Loucy (cell line): ENCODE results near the gene BCL2A1.

Experiments
- H2AFZ ChIP-seq: fragments of 200-600 bp; sonication (generic); 2 replicates; pipeline ENCODE4 v1.6.0; 2016; ENCODE audit warnings: antibody characterized with exemption, mild to moderate bottlenecking, low read length, moderate library complexity
- H3F3A ChIP-seq: fragments of 200-600 bp; 2 replicates; pipeline ENCODE4 v1.6.0; 2016; ENCODE audit warnings: antibody characterized with exemption, low read depth, mild to moderate bottlenecking
- H3K27me3 ChIP-seq: fragments of 200-600 bp; sonication (generic); 2 replicates; pipeline ENCODE4 v1.6.1; 2014; ENCODE audit warnings: low read length, mild to moderate bottlenecking; ENCODE audit not compliant: insufficient read depth, poor library complexity, severe bottlenecking
- H3K36me3 ChIP-seq: fragments of 200-600 bp; sonication (generic); 2 replicates; pipeline ENCODE4 v1.6.1; 2016; ENCODE audit warnings: low read length; ENCODE audit not compliant: insufficient read depth
- H3K4me1 ChIP-seq: fragments of 200-600 bp; sonication (generic); 2 replicates; pipeline ENCODE4 v1.5.1; 2014; ENCODE audit warnings: low read length, mild to moderate bottlenecking; ENCODE audit not compliant: insufficient read depth, poor library complexity, severe bottlenecking
- H3K4me2 ChIP-seq: fragments of 200-600 bp; sonication (generic); 2 replicates; pipeline ENCODE4 v1.6.0; 2014; ENCODE audit warnings: antibody characterized with exemption, low read length, low read depth, mild to moderate bottlenecking; ENCODE audit not compliant: poor library complexity, severe bottlenecking
- H3K4me3 ChIP-seq: fragments of 200-600 bp; sonication (generic); 2 replicates; pipeline ENCODE4 v1.5.1; 2014; ENCODE audit warnings: low read length, mild to moderate bottlenecking, mixed read lengths; ENCODE audit not compliant: poor library complexity, severe bottlenecking
- H3K79me2 ChIP-seq: fragments of 200-600 bp; sonication (generic); 2 replicates; pipeline ENCODE4 v1.6.1; 2014; ENCODE audit warnings: low read length; ENCODE audit not compliant: insufficient read depth
- H3K9ac ChIP-seq: fragments of 200-600 bp; sonication (generic); 2 replicates; pipeline ENCODE4 v1.6.0; 2014; ENCODE audit warnings: mild to moderate bottlenecking, low read depth, low read length, moderate library complexity; ENCODE audit not compliant: poor library complexity, severe bottlenecking
- H3K9me2 ChIP-seq: fragments of 200-600 bp; sonication (generic); replicated peaks from 2 replicates; pipeline ENCODE4 v1.6.1; 2016; ENCODE audit warnings: low read depth, low read length, mixed read lengths
- H3K9me3 ChIP-seq: fragments of 200-600 bp; sonication (generic); 2 replicates; pipeline ENCODE4 v1.6.1; 2014; ENCODE audit warnings: mild to moderate bottlenecking, antibody characterized with exemption, low read length, low read depth; ENCODE audit not compliant: insufficient read depth
- H4K20me1 ChIP-seq: fragments of 200-600 bp; sonication (generic); 2 replicates; pipeline ENCODE4 v1.6.0; 2014; ENCODE audit warnings: antibody characterized with exemption, low read length, mild to moderate bottlenecking; ENCODE audit not compliant: insufficient read depth, poor library complexity, severe bottlenecking
- EZH2phosphoT487 ChIP-seq: fragments of 200-600 bp; IDR thresholded peaks from 2 replicates; pipeline ENCODE4 v1.6.1; 2018; ENCODE audit warnings: antibody characterized with exemption, mild to moderate bottlenecking, moderate library complexity, borderline replicate concordance
- TF ChIP-seq, protein P1 (sequence below): fragments of 200-600 bp; sonication (generic); conservative IDR thresholded peaks from 2 replicates; pipeline ENCODE4 v1.5.1; 2014; ENCODE audit warnings: mild to moderate bottlenecking, antibody characterized with exemption, low read length

Gene BCL2A1

DNA sequence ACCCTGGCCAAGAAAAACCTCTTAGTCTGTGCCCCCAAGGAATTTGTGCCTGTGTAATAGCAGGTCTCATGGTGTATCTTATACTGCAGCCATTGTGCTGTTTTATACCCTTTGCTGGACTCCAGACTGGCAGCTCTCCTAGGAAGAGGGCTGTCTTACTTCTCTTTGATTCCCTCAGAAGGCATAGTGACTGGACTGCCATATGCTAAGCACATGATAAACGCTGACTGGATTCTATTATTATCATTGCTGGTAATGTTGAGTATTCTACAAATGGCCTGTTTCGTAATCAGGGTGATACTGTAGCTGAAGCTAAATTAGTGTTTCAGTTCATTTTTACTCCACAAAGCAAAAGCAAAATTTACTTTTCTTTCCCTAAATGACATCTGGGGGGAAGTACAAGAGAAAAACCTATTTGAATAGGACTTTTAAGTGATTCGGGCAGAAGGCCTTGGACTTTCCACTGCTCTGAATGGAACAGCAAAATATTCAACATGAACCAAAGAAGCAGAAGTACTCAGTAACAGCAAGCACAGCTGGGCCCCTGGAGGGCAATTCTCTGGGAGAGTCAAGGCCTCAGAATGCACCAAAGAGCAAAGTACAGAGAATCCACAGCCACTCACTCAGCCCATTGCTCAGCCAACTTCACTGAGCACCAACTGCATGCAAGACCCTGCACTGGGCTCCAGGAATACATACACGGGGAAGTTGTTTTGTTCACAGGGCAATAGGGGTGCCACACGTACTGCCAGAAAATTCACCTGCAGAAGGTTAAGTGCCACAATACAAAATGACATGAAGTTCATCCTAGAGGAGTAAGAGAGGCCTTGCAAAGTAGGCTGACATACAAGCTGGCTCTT is 7.9 kb upstream of the BCL2A1 start:
- Histone ChIP-seq H3K4me2 (no peak overlapping the region), H3K9me2 (no peaks in the 10 kb centered on the region), H3F3A (no peaks in the 10 kb centered on the region), H3K9ac (no peak overlapping the region), H3K27me3 (no peaks in the 10 kb centered on the region), H4K20me1 (no peaks in the 10 kb centered on the region), H3K4me3 (no peak overlapping the region), H2AFZ (no peak overlapping the region), H3K36me3 (no peaks in the 10 kb centered on the region), H3K79me2 (no peaks in the 10 kb centered on the region), H3K9me3 (no peaks in the 10 kb centered on the region), H3K4me1 (no peaks in the 10 kb centered on the region)
- TF ChIP-seq, protein P1, sequence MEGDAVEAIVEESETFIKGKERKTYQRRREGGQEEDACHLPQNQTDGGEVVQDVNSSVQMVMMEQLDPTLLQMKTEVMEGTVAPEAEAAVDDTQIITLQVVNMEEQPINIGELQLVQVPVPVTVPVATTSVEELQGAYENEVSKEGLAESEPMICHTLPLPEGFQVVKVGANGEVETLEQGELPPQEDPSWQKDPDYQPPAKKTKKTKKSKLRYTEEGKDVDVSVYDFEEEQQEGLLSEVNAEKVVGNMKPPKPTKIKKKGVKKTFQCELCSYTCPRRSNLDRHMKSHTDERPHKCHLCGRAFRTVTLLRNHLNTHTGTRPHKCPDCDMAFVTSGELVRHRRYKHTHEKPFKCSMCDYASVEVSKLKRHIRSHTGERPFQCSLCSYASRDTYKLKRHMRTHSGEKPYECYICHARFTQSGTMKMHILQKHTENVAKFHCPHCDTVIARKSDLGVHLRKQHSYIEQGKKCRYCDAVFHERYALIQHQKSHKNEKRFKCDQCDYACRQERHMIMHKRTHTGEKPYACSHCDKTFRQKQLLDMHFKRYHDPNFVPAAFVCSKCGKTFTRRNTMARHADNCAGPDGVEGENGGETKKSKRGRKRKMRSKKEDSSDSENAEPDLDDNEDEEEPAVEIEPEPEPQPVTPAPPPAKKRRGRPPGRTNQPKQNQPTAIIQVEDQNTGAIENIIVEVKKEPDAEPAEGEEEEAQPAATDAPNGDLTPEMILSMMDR, result no peak
- TF ChIP-seq EZH2phosphoT487, result no peak

DNA sequence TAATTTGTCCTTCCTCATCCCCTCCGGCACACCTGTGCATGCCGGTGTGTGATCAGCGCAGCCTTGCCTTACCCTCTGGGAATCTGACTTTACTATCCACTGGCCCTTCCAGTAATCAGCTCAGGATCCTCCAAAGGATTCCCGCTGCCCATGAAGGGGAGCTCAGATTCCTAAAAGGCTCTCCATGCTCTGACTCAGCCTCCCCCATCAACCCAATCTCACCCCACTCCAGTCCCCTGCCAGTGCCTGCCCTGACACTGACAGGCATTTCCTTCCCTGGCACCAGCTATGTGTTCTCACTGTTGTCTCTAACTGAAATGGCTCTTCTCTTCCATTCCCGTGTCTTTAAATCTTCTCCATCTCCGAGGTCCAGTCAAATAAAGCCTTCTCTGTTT is 7.3 kb upstream of the BCL2A1 start:
- Histone ChIP-seq H3F3A (no peaks in the 10 kb centered on the region), H3K9me3 (no peaks in the 10 kb centered on the region), H3K4me1 (no peaks in the 10 kb centered on the region), H3K9me2 (no peaks in the 10 kb centered on the region), H3K4me2 (no peak overlapping the region), H3K27me3 (no peaks in the 10 kb centered on the region), H3K79me2 (no peaks in the 10 kb centered on the region), H3K36me3 (no peaks in the 10 kb centered on the region), H4K20me1 (no peaks in the 10 kb centered on the region), H2AFZ (no peak overlapping the region), H3K4me3 (no peak overlapping the region), H3K9ac (no peak overlapping the region)
- TF ChIP-seq EZH2phosphoT487, result no peak
- TF ChIP-seq, protein P1, result no peak

DNA sequence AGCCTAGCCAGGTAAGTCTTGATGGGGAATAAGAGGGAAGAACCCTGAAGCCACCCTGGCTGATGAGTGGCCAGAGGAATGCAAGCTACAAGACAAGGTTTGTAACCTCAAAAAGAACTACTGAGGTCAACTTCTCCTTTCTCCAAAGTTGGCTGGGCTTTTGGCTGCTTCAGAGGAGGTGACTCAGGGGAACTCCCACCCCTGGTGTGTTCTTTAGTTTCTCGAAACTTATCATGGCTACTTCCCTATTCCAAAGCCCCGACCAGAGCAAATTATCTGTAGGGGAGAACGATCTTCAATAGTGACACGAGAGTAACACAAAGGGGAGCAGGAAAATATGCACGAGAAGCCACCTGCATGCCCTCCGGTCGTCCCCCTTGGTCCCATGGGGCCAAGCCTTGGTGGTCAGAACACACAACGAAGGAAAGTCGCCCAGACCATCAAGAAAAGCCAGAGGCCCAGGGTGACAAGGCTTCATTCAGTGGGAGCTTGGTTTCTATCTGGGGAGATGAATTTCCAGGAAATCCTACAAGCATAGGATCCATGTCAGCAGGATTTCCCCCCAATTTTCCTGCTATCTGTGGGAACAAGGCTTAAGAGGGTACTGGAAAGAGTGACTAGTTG is 6.5 kb upstream of the BCL2A1 start:
- no peak overlapping the region for H2AFZ ChIP-seq
- H3K4me3 ChIP-seq, result no peak overlapping the region
- no peaks in the 10 kb centered on the region for H4K20me1 ChIP-seq
- H3K36me3 ChIP-seq, result no peaks in the 10 kb centered on the region
- no peaks in the 10 kb centered on the region for H3K9me3 ChIP-seq
- H3K79me2 ChIP-seq, result no peaks in the 10 kb centered on the region
- no peak overlapping the region for H3K4me2 ChIP-seq
- H3F3A ChIP-seq, result no peaks in the 10 kb centered on the region
- H3K27me3 ChIP-seq, result no peaks in the 10 kb centered on the region
- H3K4me1 ChIP-seq, result no peaks in the 10 kb centered on the region
- no peak overlapping the region for H3K9ac ChIP-seq
- TF ChIP-seq EZH2phosphoT487, result no peak
- TF ChIP-seq, protein P1, result no peak
- no peaks in the 10 kb centered on the region for H3K9me2 ChIP-seq
